Muscle layer of duodenum (tissue), 2 donors: ENCODE measurements around the gene SLC47A2.

Experiments used
- H3K27ac ChIP-seq: one replicate; pipeline ENCODE4 v1.7.0; 2013; ENCODE audit warnings: mild to moderate bottlenecking, low read length
- H3K27me3 ChIP-seq: one replicate; pipeline ENCODE4 v1.7.0; 2013; ENCODE audit warnings: low read depth, mild to moderate bottlenecking, control low read depth, low read length
- H3K36me3 ChIP-seq, 2 donors: one replicate each; pipeline ENCODE4 v1.7.0; 2013; ENCODE audit warnings: low read length in 2 of 2, control low read depth in 1 of 2, mild to moderate bottlenecking in 1 of 2; ENCODE audit not compliant: insufficient read depth in 2 of 2, control insufficient read depth in 1 of 2
- H3K4me1 ChIP-seq, 2 donors: one replicate each; pipeline ENCODE4 v1.7.0; 2013; ENCODE audit warnings: low read length in 2 of 2, mild to moderate bottlenecking in 2 of 2, control low read depth in 1 of 2, moderate library complexity in 1 of 2; ENCODE audit not compliant: insufficient read depth in 2 of 2, control insufficient read depth in 1 of 2
- H3K4me3 ChIP-seq, 2 donors: one replicate each; pipeline ENCODE4 v1.7.0; 2013; ENCODE audit warnings: low read length in 2 of 2, low read depth in 1 of 2, mild to moderate bottlenecking in 1 of 2
- H3K9me3 ChIP-seq, 2 donors: one replicate each; pipeline ENCODE4 v1.7.0; 2013; ENCODE audit warnings: low read length in 2 of 2, control low read depth in 1 of 2, mild to moderate bottlenecking in 1 of 2; ENCODE audit not compliant: control insufficient read depth in 1 of 2
- donor health status: healthy.

SLC47A2 gene

GRCh38 chr17:19713462-19713861 lies 2.9 kb downstream of the SLC47A2 start:
- no peaks in the 10 kb centered on the region for H3K27me3 ChIP-seq
- H3K9me3 ChIP-seq, result no peaks in the 10 kb centered on the region
- no peak overlapping the region for H3K27ac ChIP-seq
- no peak overlapping the region for H3K4me3 ChIP-seq
- H3K36me3 ChIP-seq, result no peaks in the 10 kb centered on the region
- H3K4me1 ChIP-seq, result no peaks in the 10 kb centered on the region

- Histone ChIP-seq H3K4me1 (no peaks in the 10 kb centered on the region), H3K36me3 (no peaks in the 10 kb centered on the region), H3K27ac (no peak overlapping the region), H3K9me3 (no peaks in the 10 kb centered on the region), H3K4me3 (no peak overlapping the region), H3K27me3 (no peaks in the 10 kb centered on the region)
These were observed 3.9 kb downstream of the SLC47A2 start for GRCh38 chr17:19712436-19713004.

- H3K4me3 ChIP-seq, result no peak overlapping the region
- no peak overlapping the region for H3K27ac ChIP-seq
- no peaks in the 10 kb centered on the region for H3K4me1 ChIP-seq
- H3K27me3 ChIP-seq, result no peaks in the 10 kb centered on the region
- no peaks in the 10 kb centered on the region for H3K9me3 ChIP-seq
- H3K36me3 ChIP-seq, result no peaks in the 10 kb centered on the region
These were observed 6.5 kb downstream of the SLC47A2 start for GRCh38 chr17:19709841-19710240.

GRCh38 chr17:19708431-19709175 lies 7.8 kb downstream of the SLC47A2 start:
- Histone ChIP-seq H3K4me3 (no peak overlapping the region), H3K4me1 (no peaks in the 10 kb centered on the region), H3K27me3 (no peaks in the 10 kb centered on the region), H3K9me3 (no peaks in the 10 kb centered on the region), H3K27ac (no peak overlapping the region), H3K36me3 (no peaks in the 10 kb centered on the region)

GRCh38 chr17:19707728-19708221 lies 8.6 kb downstream of the SLC47A2 start:
- no peak overlapping the region for H3K27ac ChIP-seq

GRCh38 chr17:19706791-19707727 lies 9.3 kb downstream of the SLC47A2 start:
- H3K4me1 ChIP-seq, result peaks cover 0 to 6% of the 10 kb centered on the region in 2 donors
- no peak overlapping the region for H3K27ac ChIP-seq
- no peaks in the 10 kb centered on the region for H3K36me3 ChIP-seq
- no peaks in the 10 kb centered on the region for H3K27me3 ChIP-seq
- no peaks in the 10 kb centered on the region for H3K9me3 ChIP-seq
- H3K4me3 ChIP-seq, result no peak overlapping the region

More at GRCh38 chr17:19707728-19708221, 8.6 kb downstream of the SLC47A2 start:
- Histone ChIP-seq H3K36me3 (no peaks in the 10 kb centered on the region), H3K27me3 (no peaks in the 10 kb centered on the region), H3K9me3 (no peaks in the 10 kb centered on the region), H3K4me3 (no peak overlapping the region), H3K4me1 (peaks cover 0 to 6% of the 10 kb centered on the region in 2 donors)

- Histone ChIP-seq H3K36me3 (no peaks in the 10 kb centered on the region), H3K4me1 (peaks cover 0 to 6% of the 10 kb centered on the region in 2 donors), H3K9me3 (no peaks in the 10 kb centered on the region), H3K4me3 (no peak overlapping the region), H3K27ac (no peak overlapping the region), H3K27me3 (no peaks in the 10 kb centered on the region)
These were observed 10.3 kb downstream of the SLC47A2 start for GRCh38 chr17:19705771-19706770.

GRCh38 chr17:19705201-19705600 lies 11.2 kb downstream of the SLC47A2 start:
- Histone ChIP-seq H3K4me3 (no peak overlapping the region), H3K4me1 (peaks cover 0 to 6% of the 10 kb centered on the region in 2 donors), H3K36me3 (no peaks in the 10 kb centered on the region), H3K27ac (no peak overlapping the region), H3K27me3 (no peaks in the 10 kb centered on the region), H3K9me3 (no peaks in the 10 kb centered on the region)

GRCh38 chr17:19703828-19704613 lies 12.4 kb downstream of the SLC47A2 start:
- H3K36me3 ChIP-seq, result no peaks in the 10 kb centered on the region
- H3K9me3 ChIP-seq, result no peaks in the 10 kb centered on the region
- no peaks in the 10 kb centered on the region for H3K27me3 ChIP-seq
- H3K27ac ChIP-seq, result no peak overlapping the region
- peaks cover 0 to 6% of the 10 kb centered on the region in 2 donors for H3K4me1 ChIP-seq
- no peak overlapping the region for H3K4me3 ChIP-seq
